Measurements from ENCODE around the gene SLC9C1. TPM values are rescaled to one million over a fixed set of nuclear protein-coding genes. Genes with fewer than 3 reads are reported as not detected.

SLC9C1 gene
- total RNA-seq, 2 donors from 2014 or later: not detected

Other genes with a start within 250 kb of the SLC9C1 start
- gene C3orf52, start 207.8 kb downstream of the SLC9C1 start, total RNA-seq: 10 to 100 TPM in 1 of 2 donors, 1 to 10 TPM in 1; 6.5 to 11.2 TPM
- gene GCSAM, start 161.0 kb downstream of the SLC9C1 start, total RNA-seq: 10 to 100 TPM in 1 of 2 donors, 1 to 10 TPM in 1; 5.2 to 23.7 TPM
- gene CD200, start 38.9 kb upstream of the SLC9C1 start, total RNA-seq: 10 to 100 TPM; 34.5 to 63.3 TPM
- gene BTLA, start 205.3 kb upstream of the SLC9C1 start, total RNA-seq: 10 to 100 TPM; 25.5 to 38.0 TPM